Adrenal gland (tissue), 12 donors: Measurements from ENCODE around the gene TAPBPL. TPM values are rescaled to one million over a fixed set of nuclear protein-coding genes. Genes with fewer than 3 reads are reported as not detected.

Experiments
- DNase-seq, 7 donors: peaks; one replicate each; pipeline ENCODE4 v3.0.0-alpha.2; 2019 to 2020
- H3K27ac ChIP-seq, 5 donors: fragments of 200-600 bp; sonication (generic) in 4 of 5; 1 replicate in 3 of 5; 2 replicates in 2 of 5; pipeline versions ENCODE4 v1.5.1 to v1.8.0; 2016 to 2020; ENCODE audit warnings: mild to moderate bottlenecking in 1 of 5
- H3K27me3 ChIP-seq: fragments of 200-600 bp; 2 replicates; pipeline ENCODE4 v1.8.0; 2021
- H3K36me3 ChIP-seq, 2 donors: fragments of 200-600 bp; replicated peaks in 1 of 2; 1 replicate in 1 of 2; 2 replicates in 1 of 2; pipeline versions ENCODE4 v1.5.1 to v1.8.0; 2018 to 2022
- H3K4me1 ChIP-seq, 2 donors: fragments of 200-600 bp; replicated peaks in 1 of 2; 1 replicate in 1 of 2; 2 replicates in 1 of 2; pipeline versions ENCODE4 v1.5.1 to v1.8.0; 2018 to 2021
- H3K4me3 ChIP-seq, 4 donors: fragments of 200-600 bp; sonication (generic) in 3 of 4; one replicate each; pipeline ENCODE4 v1.5.1; 2016 to 2018
- H3K9me3 ChIP-seq, 3 donors: fragments of 200-600 bp; sonication (generic) in 1 of 3; replicated peaks in 1 of 3; 1 replicate in 2 of 3; 2 replicates in 1 of 3; pipeline versions ENCODE4 v1.5.1 to v1.8.0; 2016 to 2021
- POLR2A ChIP-seq, 2 donors: fragments of 450-650 bp; IDR thresholded peaks; one replicate each; pipeline ENCODE4 v1.6.1; 2017; ENCODE audit warnings: antibody characterized with exemption in 2 of 2, mild to moderate bottlenecking in 2 of 2, moderate library complexity in 1 of 2
- WGBS, 4 donors: extraction: QIAGEN DNeasy Blood & Tissue Kit in 2 of 4; methylation state at CpG; one replicate each; pipeline versions ENCODE4 v1.1.5 to v1.1.7; 2013 to 2017; 5-methylcytosine and 5-hydroxymethylcytosine counted together
- intact Hi-C, 2 donors: fragments of 100-400 bp; cut with DNase I; formaldehyde crosslinking; loops; one replicate each; pipeline versions ENCODE4 v1.14.1 to v1.15.0; 2022 to 2023
- polyA plus RNA-seq, 3 donors: library from polyadenylated mRNA; stranded (reverse); fragments of 200-250 nt in 2 of 3; fragments of 350-450 nt in 1 of 3; fragmentation: Illumina TruSeq in 1 of 3; extraction: RNeasy Lipid Tissue Mini Kit (QIAGEN cat#74804) in 1 of 3; gene quantifications; one replicate each; pipeline ENCODE4 v1.2.3, GENCODE V29; 2013 to 2014
- total RNA-seq, 9 donors: library from RNA; depleted of rRNA in 4 of 9; stranded (reverse); fragments of >200 nt in 4 of 9; fragments of 120-200 nt in 1 of 9; fragmentation: NEBNext Ultra II Directional in 1 of 9; extraction: Animal tissue kit (Norgen Biotek cat#: 25700) in 1 of 9; gene quantifications; one replicate each; pipeline versions ENCODE4 v1.1.0 to v1.2.4, GENCODE V29; 2013 to 2023
- TF ChIP-seq, protein P1 (sequence below), 6 experiments: fragments of 450-650 bp in 4 of 6; fragments of 200-600 bp in 2 of 6; sonication (generic) in 1 of 6; IDR thresholded peaks; 1 replicate in 5 of 6; 2 replicates in 1 of 6; pipeline versions ENCODE4 v1.5.1 to v1.8.0; 2016 to 2021; ENCODE audit warnings: antibody characterized with exemption in 6 of 6, mild to moderate bottlenecking in 2 of 6, moderate library complexity in 1 of 6
- donor health status: healthy with polysubstance abuse.
- donor health status: Bipolar disorder and iron deficiency.
- donor health status: DM: yes; HTN: yes; CAD: no.
- donor health status: DM: no; HTN: no; CAD: no.
- donor health status: DM: no; HTN: no; CAD: no.
- donor health status: DM: yes; HTN: yes; CAD: no.

The TAPBPL gene
- total and polyA plus RNA-seq, 12 donors: 13.8 to 42.4 (median 32.0) TPM

GRCh38 chr12:6444031-6444430 is 7.8 kb upstream of the TAPBPL start:
- Histone ChIP-seq H3K36me3 (peaks cover 0 to 7% of the 10 kb centered on the region in 2 donors), H3K4me1 (no peaks in the 10 kb centered on the region), H3K27me3 (no peaks in the 10 kb centered on the region), H3K27ac (no peak overlapping the region), H3K4me3 (no peak overlapping the region), H3K9me3 (no peaks in the 10 kb centered on the region)
- intact Hi-C loops: no loop called here
- WGBS, 4 donors: 79 to 89% (median 82%) methylated on average over 4 of the region's 4 CpGs
- TF ChIP-seq, protein P1, sequence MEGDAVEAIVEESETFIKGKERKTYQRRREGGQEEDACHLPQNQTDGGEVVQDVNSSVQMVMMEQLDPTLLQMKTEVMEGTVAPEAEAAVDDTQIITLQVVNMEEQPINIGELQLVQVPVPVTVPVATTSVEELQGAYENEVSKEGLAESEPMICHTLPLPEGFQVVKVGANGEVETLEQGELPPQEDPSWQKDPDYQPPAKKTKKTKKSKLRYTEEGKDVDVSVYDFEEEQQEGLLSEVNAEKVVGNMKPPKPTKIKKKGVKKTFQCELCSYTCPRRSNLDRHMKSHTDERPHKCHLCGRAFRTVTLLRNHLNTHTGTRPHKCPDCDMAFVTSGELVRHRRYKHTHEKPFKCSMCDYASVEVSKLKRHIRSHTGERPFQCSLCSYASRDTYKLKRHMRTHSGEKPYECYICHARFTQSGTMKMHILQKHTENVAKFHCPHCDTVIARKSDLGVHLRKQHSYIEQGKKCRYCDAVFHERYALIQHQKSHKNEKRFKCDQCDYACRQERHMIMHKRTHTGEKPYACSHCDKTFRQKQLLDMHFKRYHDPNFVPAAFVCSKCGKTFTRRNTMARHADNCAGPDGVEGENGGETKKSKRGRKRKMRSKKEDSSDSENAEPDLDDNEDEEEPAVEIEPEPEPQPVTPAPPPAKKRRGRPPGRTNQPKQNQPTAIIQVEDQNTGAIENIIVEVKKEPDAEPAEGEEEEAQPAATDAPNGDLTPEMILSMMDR (IDR thresholded peaks at IDR 0.05): no peak
- no peak for TF ChIP-seq POLR2A (IDR thresholded peaks at IDR 0.05)
- no peak for DNase-seq

- Histone ChIP-seq H3K36me3 (peaks cover 0 to 7% of the 10 kb centered on the region in 2 donors), H3K9me3 (no peaks in the 10 kb centered on the region), H3K4me3 (no peak within 1 kb of the TSS), H3K27ac (no peak within 1 kb of the TSS), H3K27me3 (no peaks in the 10 kb centered on the region), H3K4me1 (peaks cover 0 to 3% of the 10 kb centered on the region in 2 donors)
- intact Hi-C loops: no loop called here
- peak in 2 of 7 donors; percentile 8 to 37 for DNase-seq
- WGBS, 4 donors: 86 to 93% (median 86%) methylated on average over 15 to 16 of the region's 16 CpGs
- TF ChIP-seq, protein P1 (IDR thresholded peaks at IDR 0.05): no peak
- no peak for TF ChIP-seq POLR2A (IDR thresholded peaks at IDR 0.05)
These were observed 6.8 kb upstream of the TAPBPL start, which contains the start of gene CD27 for GRCh38 chr12:6444704-6445688. Gene CD27 (plus strand): TSS chr12:6444955. CDS start chr12:6445096, 141 bp downstream.

- TF ChIP-seq POLR2A (IDR thresholded peaks at IDR 0.05): no peak
- TF ChIP-seq, protein P1 (IDR thresholded peaks at IDR 0.05): no peak
- peak in 2 of 7 donors; percentile 14 to 49 for DNase-seq
- Histone ChIP-seq H3K9me3 (no peaks in the 10 kb centered on the region), H3K27me3 (no peaks in the 10 kb centered on the region), H3K27ac (peak overlapping the region in 3 of 5 donors; percentile 92 to 98 (median 95)), H3K4me3 (peak overlapping the region in 2 of 4 donors; percentile 59 to 83), H3K36me3 (peaks cover 0 to 20% of the 10 kb centered on the region in 2 donors), H3K4me1 (peaks cover 21 to 23% of the 10 kb centered on the region in 2 donors)
- intact Hi-C loops: loop anchor here in 1 of 2 donors (5.0 kb wide), 1 partner anchor 63 kb away; no protein-coding TSS in a partner anchor
- WGBS, 4 donors: 77 to 79% (median 78%) methylated on average over 16 of the region's 16 CpGs
These were observed 1.6 kb upstream of the TAPBPL start for GRCh38 chr12:6450091-6450868.
